NT2/D1 (cell line): ENCODE results near the gene CALML3.

Experiments
- DNase-seq: peaks from one replicate; pipeline ENCODE4 v3.0.0-alpha.2; 2011; ENCODE audit warnings: low read depth, low spot score
- H3K27me3 ChIP-seq: 2 replicates; pipeline ENCODE4 v1.6.0; 2011; ENCODE audit warnings: mild to moderate bottlenecking; ENCODE audit not compliant: insufficient read length, insufficient read depth
- H3K36me3 ChIP-seq: 2 replicates; pipeline ENCODE4 v1.6.1; 2011; ENCODE audit warnings: mild to moderate bottlenecking, low read length, mixed read lengths; ENCODE audit not compliant: insufficient read depth, insufficient read length
- H3K4me1 ChIP-seq: 2 replicates; pipeline ENCODE4 v1.5.1; 2011; ENCODE audit not compliant: insufficient read depth, insufficient read length
- H3K4me3 ChIP-seq: 2 replicates; pipeline ENCODE4 v1.5.1; 2011; ENCODE audit warnings: low read depth; ENCODE audit not compliant: insufficient read length
- H3K9ac ChIP-seq: 2 replicates; pipeline ENCODE4 v1.6.0; 2011; ENCODE audit warnings: low read depth; ENCODE audit not compliant: insufficient read length
- H3K9me3 ChIP-seq: 2 replicates; pipeline ENCODE4 v1.5.1; 2011; ENCODE audit warnings: mild to moderate bottlenecking, low read length; ENCODE audit not compliant: insufficient read depth
- SUZ12 ChIP-seq: IDR thresholded peaks from 2 replicates; pipeline ENCODE4 v1.6.1; 2011; ENCODE audit not compliant: insufficient read length, insufficient read depth; ENCODE audit errors: extremely low read depth
- YY1 ChIP-seq: IDR thresholded peaks from 2 replicates; pipeline ENCODE4 v1.6.1; 2011; ENCODE audit not compliant: insufficient read length, insufficient read depth
- ZNF274 ChIP-seq: IDR thresholded peaks from 2 replicates; pipeline ENCODE4 v1.6.1; 2011; ENCODE audit warnings: mild to moderate bottlenecking, low read depth, low read length

The CALML3 gene

DNA sequence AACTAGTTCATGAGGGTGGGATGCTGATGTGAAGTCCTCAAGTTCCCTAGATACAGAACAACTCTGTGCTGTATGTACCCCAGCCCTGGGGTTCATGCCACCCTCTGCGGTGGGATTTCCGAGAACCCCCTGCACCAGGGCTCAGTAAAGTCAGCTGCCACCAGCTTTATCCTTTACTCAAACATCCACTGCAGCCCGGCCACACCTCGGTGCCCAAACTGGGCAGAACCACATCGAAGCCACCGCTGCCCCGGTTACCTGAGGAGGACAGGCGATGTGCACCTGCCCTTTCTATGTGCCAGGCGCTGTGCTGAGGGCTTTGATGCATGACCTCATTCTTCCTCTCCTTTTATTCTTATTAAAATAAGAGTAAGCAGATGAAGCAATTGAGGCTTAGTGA is 15.5 kb upstream of the CALML3 start:
- Histone ChIP-seq H3K9ac (no peak overlapping the region), H3K27me3 (no peaks in the 10 kb centered on the region), H3K9me3 (no peaks in the 10 kb centered on the region), H3K4me3 (no peak overlapping the region), H3K4me1 (no peaks in the 10 kb centered on the region), H3K36me3 (no peaks in the 10 kb centered on the region)
- TF ChIP-seq SUZ12 (no peak), ZNF274 (no peak), YY1 (no peak)
- no peak for DNase-seq

DNA sequence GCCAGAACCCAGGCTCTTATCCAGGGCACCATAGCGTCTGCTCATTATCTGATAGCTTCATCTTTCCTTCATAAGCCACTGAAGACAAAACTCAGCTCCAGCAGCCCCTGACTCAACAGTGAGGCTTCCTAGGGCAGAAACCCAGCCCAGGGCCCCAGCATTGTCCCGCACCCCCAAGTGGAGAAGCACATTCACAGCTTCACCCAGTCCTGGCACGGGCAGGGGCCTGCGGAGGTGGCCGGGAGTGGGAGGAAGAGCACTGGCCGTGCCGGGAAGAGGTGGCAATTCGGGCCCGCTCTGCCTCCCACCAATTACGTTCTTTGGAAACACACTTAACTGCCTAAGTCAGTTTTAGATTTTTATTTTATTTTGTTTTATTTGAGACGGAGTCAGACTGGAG is 15.1 kb upstream of the CALML3 start:
- H3K9me3 ChIP-seq = no peaks in the 10 kb centered on the region
- no peaks in the 10 kb centered on the region for H3K4me1 ChIP-seq
- H3K27me3 ChIP-seq = no peaks in the 10 kb centered on the region
- no peak overlapping the region for H3K9ac ChIP-seq
- TF ChIP-seq YY1 = no peak
- TF ChIP-seq ZNF274 = no peak
- TF ChIP-seq SUZ12 = no peak
- H3K36me3 ChIP-seq = no peaks in the 10 kb centered on the region
- no peak overlapping the region for H3K4me3 ChIP-seq
- DNase-seq = no peak

DNA sequence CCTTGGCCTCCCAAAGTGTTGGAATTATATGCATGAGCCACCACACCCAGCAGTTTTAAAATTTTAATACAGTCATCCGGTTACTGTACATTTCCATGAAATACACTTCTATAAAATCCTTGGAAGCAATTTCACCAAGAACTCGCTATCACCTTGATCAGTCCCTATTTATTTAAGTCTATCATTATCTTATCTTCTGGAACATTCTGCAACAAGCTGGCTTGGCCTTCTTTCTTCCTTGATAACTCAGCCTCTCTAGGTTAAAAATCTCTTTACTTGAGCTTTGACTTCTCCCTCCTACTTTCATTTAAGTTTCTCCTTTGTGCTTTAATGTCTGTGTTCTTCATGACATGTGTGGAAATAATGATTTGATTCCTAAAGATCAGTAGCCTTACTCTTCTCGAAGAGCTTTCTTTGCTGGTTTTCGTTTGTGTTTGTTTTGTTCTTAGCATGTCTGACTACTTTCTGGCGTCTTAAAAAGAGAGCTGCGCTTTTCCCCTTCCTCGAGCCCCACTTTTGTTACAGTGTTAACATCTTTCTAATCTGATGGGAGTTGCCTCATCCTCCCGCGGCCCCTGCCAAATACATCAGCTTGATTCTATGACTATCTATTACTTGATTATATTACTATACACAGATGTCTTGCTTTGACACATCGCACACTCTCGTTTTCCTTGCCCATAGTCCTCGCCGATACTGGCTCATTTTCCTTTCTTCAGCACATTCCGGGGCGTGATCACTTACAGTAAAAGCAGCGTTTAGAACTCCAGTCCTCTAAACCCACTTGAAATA is 14.3 kb upstream of the CALML3 start:
- Histone ChIP-seq H3K9me3 (no peaks in the 10 kb centered on the region), H3K4me1 (no peaks in the 10 kb centered on the region), H3K36me3 (no peaks in the 10 kb centered on the region), H3K27me3 (no peaks in the 10 kb centered on the region), H3K9ac (no peak overlapping the region), H3K4me3 (no peak overlapping the region)
- TF ChIP-seq SUZ12 (no peak), ZNF274 (no peak), YY1 (no peak)
- no peak for DNase-seq

DNA sequence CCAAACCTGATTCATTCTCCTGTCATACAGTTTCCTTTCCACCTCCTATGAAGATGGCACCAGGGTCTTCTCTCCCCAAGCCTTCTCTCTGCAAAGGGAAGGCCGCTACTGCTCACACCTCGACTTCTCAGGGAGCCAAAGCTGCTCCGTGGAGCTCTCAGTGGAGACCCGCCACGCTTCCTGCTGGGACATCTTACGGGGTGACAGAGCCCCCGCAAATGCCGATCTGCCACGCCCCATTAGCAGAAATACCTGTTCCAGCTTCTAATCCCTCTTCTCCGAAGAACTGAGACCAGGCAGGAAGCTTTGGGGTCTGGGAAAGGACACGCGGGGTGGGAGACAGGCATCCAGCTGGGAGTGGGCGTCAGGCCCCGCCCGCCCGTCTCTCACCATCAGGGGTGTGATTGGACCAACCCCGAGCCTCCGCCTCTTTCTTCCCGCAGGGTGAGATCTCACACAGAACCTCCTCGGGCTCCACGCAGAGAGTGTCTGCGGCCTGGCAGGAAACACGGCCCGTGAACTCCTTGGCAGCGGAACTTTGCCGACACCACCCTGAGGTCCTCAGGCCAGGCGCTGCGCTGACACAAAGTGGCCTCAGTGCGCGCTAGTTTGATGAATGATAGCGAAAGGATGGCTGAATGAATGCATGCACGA is 13.4 kb upstream of the CALML3 start:
- TF ChIP-seq YY1 (no peak), ZNF274 (no peak), SUZ12 (no peak)
- no peaks in the 10 kb centered on the region for H3K4me1 ChIP-seq
- no peak for DNase-seq
- no peaks in the 10 kb centered on the region for H3K27me3 ChIP-seq
- H3K9me3 ChIP-seq = no peaks in the 10 kb centered on the region
- H3K36me3 ChIP-seq = no peaks in the 10 kb centered on the region
- no peak overlapping the region for H3K4me3 ChIP-seq
- H3K9ac ChIP-seq = no peak overlapping the region

GRCh38 chr10:5511885-5512280 is 12.9 kb upstream of the CALML3 start:
- no peaks in the 10 kb centered on the region for H3K9me3 ChIP-seq
- no peak for DNase-seq
- no peak overlapping the region for H3K9ac ChIP-seq
- H3K27me3 ChIP-seq = no peaks in the 10 kb centered on the region
- H3K4me1 ChIP-seq = no peaks in the 10 kb centered on the region
- H3K36me3 ChIP-seq = no peaks in the 10 kb centered on the region
- TF ChIP-seq SUZ12 = no peak
- TF ChIP-seq YY1 = no peak
- no peak for TF ChIP-seq ZNF274
- H3K4me3 ChIP-seq = no peak overlapping the region

DNA sequence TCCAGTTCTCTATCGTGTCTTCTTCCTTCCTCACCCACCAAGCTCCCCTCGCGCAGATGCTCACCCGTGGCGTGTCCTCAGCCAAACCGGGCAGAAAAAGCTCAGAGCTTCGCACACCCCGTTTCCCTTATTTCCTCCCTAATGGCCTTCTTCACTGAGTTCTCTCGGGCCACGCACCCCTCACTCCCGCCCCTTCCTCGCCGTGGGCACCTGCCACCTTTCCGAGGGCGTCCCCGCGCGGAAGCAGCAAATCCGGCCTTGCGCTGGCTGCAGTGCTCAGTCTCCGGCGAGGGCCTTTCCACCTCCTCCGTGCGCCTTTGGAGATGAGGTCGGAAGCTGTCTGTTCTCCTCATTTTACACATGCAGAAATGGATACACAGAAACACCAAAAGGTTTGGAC is 12.4 kb upstream of the CALML3 start:
- Histone ChIP-seq H3K4me1 (no peaks in the 10 kb centered on the region), H3K9me3 (no peaks in the 10 kb centered on the region), H3K4me3 (no peak overlapping the region), H3K9ac (no peak overlapping the region), H3K27me3 (no peaks in the 10 kb centered on the region), H3K36me3 (no peaks in the 10 kb centered on the region)
- TF ChIP-seq SUZ12 (no peak), YY1 (no peak), ZNF274 (no peak)
- DNase-seq = no peak

GRCh38 chr10:5512881-5513612 is 11.7 kb upstream of the CALML3 start:
- H3K9me3 ChIP-seq = no peaks in the 10 kb centered on the region
- DNase-seq = no peak
- H3K9ac ChIP-seq = no peak overlapping the region
- TF ChIP-seq ZNF274 (no peak), SUZ12 (no peak), YY1 (no peak)
- H3K36me3 ChIP-seq = no peaks in the 10 kb centered on the region
- no peak overlapping the region for H3K4me3 ChIP-seq
- H3K27me3 ChIP-seq = no peaks in the 10 kb centered on the region
- no peaks in the 10 kb centered on the region for H3K4me1 ChIP-seq
